ENCODE measurements around the gene FOSL2.

FOSL2 gene

GRCh38 chr2:28394997-28395333, 2.3 kb downstream of the FOSL2 start:
- DNase-seq (ENCODE audit: low read depth in 2 of 2): no peak

- no peak for DNase-seq (ENCODE audit: low read depth in 2 of 2)
Measured at GRCh38 chr2:28395334-28396061, 2.8 kb downstream of the FOSL2 start.

- no peak for DNase-seq (ENCODE audit: low read depth in 2 of 2)
Measured at GRCh38 chr2:28397043-28397381, 4.4 kb downstream of the FOSL2 start.

GRCh38 chr2:28398101-28398834, 5.6 kb downstream of the FOSL2 start:
- no peak for DNase-seq (ENCODE audit: low read depth in 2 of 2)

- no peak for DNase-seq (ENCODE audit: low read depth in 2 of 2)
Measured at GRCh38 chr2:28399289-28399688, 6.6 kb downstream of the FOSL2 start.

- DNase-seq (ENCODE audit: low read depth in 2 of 2): no peak
Measured at GRCh38 chr2:28399956-28400355, 7.3 kb downstream of the FOSL2 start.

GRCh38 chr2:28400419-28400818, 7.8 kb downstream of the FOSL2 start:
- no peak for DNase-seq (ENCODE audit: low read depth in 2 of 2)

GRCh38 chr2:28400921-28401320, 8.3 kb downstream of the FOSL2 start:
- DNase-seq (ENCODE audit: low read depth in 2 of 2): no peak

GRCh38 chr2:28401411-28401810, 8.8 kb downstream of the FOSL2 start:
- no peak for DNase-seq (ENCODE audit: low read depth in 2 of 2)

GRCh38 chr2:28401948-28402550, 9.4 kb downstream of the FOSL2 start:
- DNase-seq (ENCODE audit: low read depth in 2 of 2): no peak

GRCh38 chr2:28403370-28403956, 10.8 kb downstream of the FOSL2 start:
- DNase-seq (ENCODE audit: low read depth in 2 of 2): no peak

GRCh38 chr2:28404086-28404485, 11.4 kb downstream of the FOSL2 start:
- DNase-seq (ENCODE audit: low read depth in 2 of 2): no peak

GRCh38 chr2:28405537-28405936, 12.9 kb downstream of the FOSL2 start:
- DNase-seq (ENCODE audit: low read depth in 2 of 2): no peak

GRCh38 chr2:28406276-28407096, 13.8 kb downstream of the FOSL2 start:
- DNase-seq (ENCODE audit: low read depth in 2 of 2): peak; percentile 73 to 74

- DNase-seq (ENCODE audit: low read depth in 2 of 2): no peak
Measured at GRCh38 chr2:28407131-28407975, 14.7 kb downstream of the FOSL2 start.

- no peak for DNase-seq (ENCODE audit: low read depth in 2 of 2)
Measured at GRCh38 chr2:28407976-28408690, 15.5 kb downstream of the FOSL2 start.

GRCh38 chr2:28408764-28409599, 16.3 kb downstream of the FOSL2 start:
- peak; percentile 72 to 78 for DNase-seq (ENCODE audit: low read depth in 2 of 2)

- DNase-seq (ENCODE audit: low read depth in 2 of 2): no peak
Measured at GRCh38 chr2:28411166-28411755, 18.6 kb downstream of the FOSL2 start.
